OCI-LY1 (cell line): ENCODE results near the gene PRKCD.

Experiments used
- H2AFZ ChIP-seq: fragments of 200-600 bp; sonication (generic), shearing (Covaris generic); 2 replicates; pipeline ENCODE4 v1.6.0; 2014; ENCODE audit warnings: antibody characterized with exemption, mild to moderate bottlenecking, low read length
- H3F3A ChIP-seq: fragments of 200-600 bp; sonication (generic), shearing (Covaris generic); 2 replicates; pipeline ENCODE4 v1.6.0; 2014; ENCODE audit warnings: mild to moderate bottlenecking, antibody characterized with exemption, low read length, moderate library complexity; ENCODE audit not compliant: insufficient read depth
- H3K27ac ChIP-seq: fragments of 200-600 bp; sonication (generic); 2 replicates; pipeline ENCODE4 v1.5.1; 2014; ENCODE audit warnings: low read length, mixed run types, mild to moderate bottlenecking, low read depth; ENCODE audit not compliant: poor library complexity, severe bottlenecking
- H3K27me3 ChIP-seq: fragments of 200-600 bp; sonication (generic); 2 replicates; pipeline ENCODE4 v1.6.0; 2014; ENCODE audit warnings: antibody characterized with exemption, mild to moderate bottlenecking, low read length, moderate library complexity; ENCODE audit not compliant: insufficient read depth
- H3K36me3 ChIP-seq: fragments of 200-600 bp; sonication (generic); 2 replicates; pipeline ENCODE4 v1.6.1; 2014; ENCODE audit warnings: mild to moderate bottlenecking, antibody characterized with exemption, low read length, moderate library complexity, mixed read lengths; ENCODE audit not compliant: insufficient read depth
- H3K4me1 ChIP-seq: fragments of 200-600 bp; sonication (generic); 2 replicates; pipeline ENCODE4 v1.5.1; 2014; ENCODE audit warnings: mild to moderate bottlenecking, low read length, moderate library complexity; ENCODE audit not compliant: insufficient read depth, severe bottlenecking
- H3K4me2 ChIP-seq: fragments of 200-600 bp; sonication (generic), shearing (Covaris generic); 2 replicates; pipeline ENCODE4 v1.6.1; 2014; ENCODE audit warnings: low read length
- H3K4me3 ChIP-seq: fragments of 200-600 bp; sonication (generic); 2 replicates; pipeline ENCODE4 v1.5.1; 2014; ENCODE audit warnings: low read length, low read depth, mild to moderate bottlenecking, mixed read lengths; ENCODE audit not compliant: poor library complexity, severe bottlenecking
- H3K79me2 ChIP-seq: fragments of 200-600 bp; shearing (Covaris generic); 2 replicates; pipeline ENCODE4 v1.6.1; 2016; ENCODE audit warnings: mixed run types, low read length, mixed read lengths; ENCODE audit not compliant: insufficient read depth
- H3K9ac ChIP-seq: fragments of 200-600 bp; sonication (generic), shearing (Covaris generic); 2 replicates; pipeline ENCODE4 v1.6.1; 2014; ENCODE audit warnings: mild to moderate bottlenecking, low read length, mixed read lengths
- H3K9me2 ChIP-seq: fragments of 200-600 bp; sonication (generic), shearing (Covaris generic); 2 replicates; pipeline ENCODE4 v1.6.1; 2014; ENCODE audit warnings: low read depth, mild to moderate bottlenecking, low read length, mixed read lengths
- H3K9me3 ChIP-seq: fragments of 200-600 bp; shearing (Covaris generic); 2 replicates; pipeline ENCODE4 v1.6.1; 2014; ENCODE audit warnings: low read length, mixed read lengths
- H4K20me1 ChIP-seq: fragments of 200-600 bp; sonication (generic), shearing (Covaris generic); 2 replicates; pipeline ENCODE4 v1.6.0; 2016; ENCODE audit warnings: mild to moderate bottlenecking, low read length; ENCODE audit not compliant: insufficient read depth
- EZH2 ChIP-seq: fragments of 200-600 bp; sonication (generic), shearing (Covaris generic); IDR thresholded peaks from 2 replicates; pipeline ENCODE4 v1.8.0; 2017; ENCODE audit warnings: borderline replicate concordance, mixed run types, mild to moderate bottlenecking, antibody characterized with exemption, low read length, moderate library complexity, mixed read lengths
- TF ChIP-seq, protein P1 (sequence below): fragments of 200-600 bp; sonication (generic), shearing (Covaris generic); IDR thresholded peaks from 2 replicates; pipeline ENCODE4 v1.5.1; 2017; ENCODE audit warnings: mild to moderate bottlenecking, antibody characterized with exemption, low read length, moderate library complexity, mixed read lengths

Gene PRKCD

DNA sequence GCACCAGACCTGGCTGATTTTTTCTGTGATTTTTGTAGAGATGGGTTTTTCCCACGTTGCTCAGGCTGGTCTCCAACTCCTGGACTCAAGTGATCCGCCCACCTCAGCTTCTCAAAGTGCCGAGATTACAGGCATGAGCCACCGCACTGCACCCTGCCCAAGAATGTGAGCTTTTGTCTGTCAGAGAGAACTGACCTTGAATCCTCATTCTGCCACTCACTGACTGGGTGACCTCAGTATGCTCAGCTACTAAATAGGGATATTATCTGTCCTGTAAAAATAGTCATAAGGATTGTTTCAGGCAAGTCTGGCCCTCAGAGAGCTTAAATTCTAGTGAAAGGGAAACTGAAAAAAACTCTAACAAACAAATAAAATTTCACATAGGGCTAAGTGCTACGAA is 28.7 kb upstream of the PRKCD start:
- H3K79me2 ChIP-seq: peaks cover 18% of the 10 kb centered on the region
- no peak overlapping the region for H3K27ac ChIP-seq
- H3F3A ChIP-seq: no peaks in the 10 kb centered on the region
- H3K4me3 ChIP-seq: no peak overlapping the region
- no peak overlapping the region for H3K4me2 ChIP-seq
- H3K9me3 ChIP-seq: no peaks in the 10 kb centered on the region
- H3K27me3 ChIP-seq: no peaks in the 10 kb centered on the region
- H3K4me1 ChIP-seq: peaks cover 28% of the 10 kb centered on the region
- H2AFZ ChIP-seq: no peak overlapping the region
- no peaks in the 10 kb centered on the region for H3K9me2 ChIP-seq
- no peaks in the 10 kb centered on the region for H4K20me1 ChIP-seq
- TF ChIP-seq, protein P1, sequence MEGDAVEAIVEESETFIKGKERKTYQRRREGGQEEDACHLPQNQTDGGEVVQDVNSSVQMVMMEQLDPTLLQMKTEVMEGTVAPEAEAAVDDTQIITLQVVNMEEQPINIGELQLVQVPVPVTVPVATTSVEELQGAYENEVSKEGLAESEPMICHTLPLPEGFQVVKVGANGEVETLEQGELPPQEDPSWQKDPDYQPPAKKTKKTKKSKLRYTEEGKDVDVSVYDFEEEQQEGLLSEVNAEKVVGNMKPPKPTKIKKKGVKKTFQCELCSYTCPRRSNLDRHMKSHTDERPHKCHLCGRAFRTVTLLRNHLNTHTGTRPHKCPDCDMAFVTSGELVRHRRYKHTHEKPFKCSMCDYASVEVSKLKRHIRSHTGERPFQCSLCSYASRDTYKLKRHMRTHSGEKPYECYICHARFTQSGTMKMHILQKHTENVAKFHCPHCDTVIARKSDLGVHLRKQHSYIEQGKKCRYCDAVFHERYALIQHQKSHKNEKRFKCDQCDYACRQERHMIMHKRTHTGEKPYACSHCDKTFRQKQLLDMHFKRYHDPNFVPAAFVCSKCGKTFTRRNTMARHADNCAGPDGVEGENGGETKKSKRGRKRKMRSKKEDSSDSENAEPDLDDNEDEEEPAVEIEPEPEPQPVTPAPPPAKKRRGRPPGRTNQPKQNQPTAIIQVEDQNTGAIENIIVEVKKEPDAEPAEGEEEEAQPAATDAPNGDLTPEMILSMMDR: no peak
- no peak for TF ChIP-seq EZH2
- H3K36me3 ChIP-seq: peaks cover 2% of the 10 kb centered on the region; the same call in 1 of the 2 replicates
- H3K9ac ChIP-seq: no peak overlapping the region

DNA sequence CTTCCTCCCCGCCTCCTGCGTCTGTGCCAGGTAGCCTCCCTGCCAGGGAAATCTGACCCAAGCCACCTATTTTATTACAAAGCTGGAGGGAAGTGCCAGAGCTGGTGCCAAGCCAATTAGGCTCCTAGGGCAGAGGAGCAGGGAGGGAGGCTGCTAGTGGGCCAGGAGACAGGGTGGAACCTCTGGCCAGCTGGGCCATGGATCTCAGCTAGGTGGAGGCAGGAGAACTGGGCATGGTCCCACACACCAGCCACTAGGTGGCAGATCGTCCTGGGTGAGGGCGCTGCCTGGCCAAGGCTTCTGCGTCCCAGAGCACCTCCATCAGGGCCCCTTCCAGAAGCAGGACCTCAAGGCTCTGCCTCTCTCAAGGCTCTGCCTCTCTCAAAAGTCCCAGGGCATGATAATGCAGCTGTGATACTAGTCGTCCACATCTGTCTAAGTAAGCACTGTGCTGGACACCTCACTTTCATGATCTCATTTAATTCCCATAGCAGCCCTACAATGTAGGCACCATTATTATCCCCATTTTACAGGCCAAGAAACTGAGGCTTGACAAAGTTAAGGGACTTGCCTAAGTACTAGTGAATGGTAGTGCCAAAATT is 26.3 kb upstream of the PRKCD start:
- Histone ChIP-seq H3K4me1 (peaks cover 13% of the 10 kb centered on the region), H3K36me3 (no peaks in the 10 kb centered on the region), H3K79me2 (peaks cover 4% of the 10 kb centered on the region), H3K4me2 (no peak overlapping the region), H3K9ac (no peak overlapping the region), H3K27ac (no peak overlapping the region), H3K27me3 (no peaks in the 10 kb centered on the region), H3F3A (no peaks in the 10 kb centered on the region), H2AFZ (no peak overlapping the region), H3K4me3 (no peak overlapping the region), H4K20me1 (no peaks in the 10 kb centered on the region), H3K9me2 (no peaks in the 10 kb centered on the region), H3K9me3 (no peaks in the 10 kb centered on the region)
- TF ChIP-seq EZH2: no peak
- TF ChIP-seq, protein P1: peak; percentile 89

DNA sequence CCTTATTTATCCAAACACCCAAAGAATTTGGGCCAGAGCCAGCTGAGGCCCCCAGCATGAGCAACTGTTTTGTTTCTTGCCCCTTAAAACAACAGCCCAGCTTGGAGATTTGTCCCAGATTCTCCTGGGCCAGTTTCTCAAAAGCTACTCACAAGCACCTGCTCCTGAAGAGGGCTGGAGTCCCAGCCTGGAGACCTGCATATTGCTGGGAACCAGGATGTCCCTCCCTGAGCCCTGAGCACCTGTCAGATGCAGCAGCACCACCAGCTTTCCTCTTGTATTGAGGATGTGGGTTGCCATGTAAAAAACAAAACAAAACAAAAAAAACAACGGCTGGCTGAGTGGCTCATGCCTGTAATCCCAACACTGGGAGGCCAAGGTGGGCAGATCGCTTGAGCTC is 23.8 kb upstream of the PRKCD start:
- Histone ChIP-seq H3K27me3 (no peaks in the 10 kb centered on the region), H3F3A (no peaks in the 10 kb centered on the region), H3K9me3 (no peaks in the 10 kb centered on the region), H3K4me1 (peaks cover 10% of the 10 kb centered on the region), H3K4me2 (no peak overlapping the region), H3K9ac (no peak overlapping the region), H3K9me2 (no peaks in the 10 kb centered on the region), H2AFZ (no peak overlapping the region), H3K27ac (no peak overlapping the region), H3K4me3 (no peak overlapping the region), H3K79me2 (no peaks in the 10 kb centered on the region), H4K20me1 (no peaks in the 10 kb centered on the region), H3K36me3 (no peaks in the 10 kb centered on the region)
- TF ChIP-seq, protein P1: no peak
- no peak for TF ChIP-seq EZH2
